ENCODE data around the gene SLC6A11. TPM values are rescaled to one million over a fixed set of nuclear protein-coding genes. Genes with fewer than 3 reads are reported as not detected.
A peak's percentile ranks its signal among the peaks of the same experiment; 100 is the strongest.

SLC6A11 gene
- total RNA-seq, 6 experiments from 2014 or later = 0.05 TPM; not detected in 5

DNA sequence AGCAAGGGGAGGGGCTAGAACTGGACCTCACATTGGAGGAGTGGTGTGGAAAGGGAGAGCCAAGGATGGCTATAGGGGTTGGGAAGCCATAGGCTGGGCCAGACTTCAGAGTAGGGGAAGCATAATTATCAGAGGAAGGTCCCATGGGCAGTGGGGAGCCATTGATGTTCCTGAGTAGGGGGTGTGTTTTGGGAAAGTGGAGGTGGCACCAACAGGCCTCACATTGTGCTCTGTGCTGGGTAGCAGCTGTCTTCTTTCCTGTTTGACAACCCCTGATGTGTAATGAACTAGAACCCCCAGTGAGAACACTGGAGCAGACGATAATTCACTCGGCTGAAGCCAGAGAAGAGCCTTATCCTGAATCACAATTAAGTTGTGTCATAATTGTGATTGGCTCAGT, 41.2 kb downstream of the SLC6A11 start:
- DNase-seq = no peak
- H3K27ac Mint-ChIP-seq = no peak overlapping the region
- H3K4me3 Mint-ChIP-seq = no peak overlapping the region
- no peaks in the 10 kb centered on the region for H3K9me3 Mint-ChIP-seq
- no peaks in the 10 kb centered on the region for H3K36me3 Mint-ChIP-seq (ENCODE audit: low read depth)
- TF ChIP-seq, protein P1, sequence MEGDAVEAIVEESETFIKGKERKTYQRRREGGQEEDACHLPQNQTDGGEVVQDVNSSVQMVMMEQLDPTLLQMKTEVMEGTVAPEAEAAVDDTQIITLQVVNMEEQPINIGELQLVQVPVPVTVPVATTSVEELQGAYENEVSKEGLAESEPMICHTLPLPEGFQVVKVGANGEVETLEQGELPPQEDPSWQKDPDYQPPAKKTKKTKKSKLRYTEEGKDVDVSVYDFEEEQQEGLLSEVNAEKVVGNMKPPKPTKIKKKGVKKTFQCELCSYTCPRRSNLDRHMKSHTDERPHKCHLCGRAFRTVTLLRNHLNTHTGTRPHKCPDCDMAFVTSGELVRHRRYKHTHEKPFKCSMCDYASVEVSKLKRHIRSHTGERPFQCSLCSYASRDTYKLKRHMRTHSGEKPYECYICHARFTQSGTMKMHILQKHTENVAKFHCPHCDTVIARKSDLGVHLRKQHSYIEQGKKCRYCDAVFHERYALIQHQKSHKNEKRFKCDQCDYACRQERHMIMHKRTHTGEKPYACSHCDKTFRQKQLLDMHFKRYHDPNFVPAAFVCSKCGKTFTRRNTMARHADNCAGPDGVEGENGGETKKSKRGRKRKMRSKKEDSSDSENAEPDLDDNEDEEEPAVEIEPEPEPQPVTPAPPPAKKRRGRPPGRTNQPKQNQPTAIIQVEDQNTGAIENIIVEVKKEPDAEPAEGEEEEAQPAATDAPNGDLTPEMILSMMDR (IDR thresholded peaks at IDR 0.05) = no peak
- H3K4me1 Mint-ChIP-seq (ENCODE audit: low read depth) = no peaks in the 10 kb centered on the region
- H3K27me3 Mint-ChIP-seq (ENCODE audit: insufficient read depth) = peaks cover 31% of the 10 kb centered on the region

DNA sequence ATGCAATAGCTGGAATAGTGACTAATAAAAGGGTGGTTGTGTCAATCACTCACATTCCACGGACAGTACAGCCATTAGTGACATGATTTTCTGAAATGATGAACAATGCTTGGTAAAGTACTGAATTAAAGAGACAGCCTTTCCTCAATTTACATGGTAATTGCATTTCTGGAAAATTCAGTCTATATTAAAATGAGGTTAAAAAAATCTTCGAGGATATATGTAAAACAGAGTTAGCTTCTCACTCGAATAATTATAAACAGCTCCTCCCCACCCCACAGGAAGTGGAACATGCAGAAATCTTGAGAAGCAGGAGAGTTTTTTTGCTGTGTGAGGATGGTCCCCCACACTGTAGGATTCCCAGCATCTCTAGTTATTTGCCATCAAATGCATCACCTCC, 42.1 kb downstream of the SLC6A11 start:
- DNase-seq = no peak
- Mint-ChIP-seq H3K27me3 (ENCODE audit: insufficient read depth) (peaks cover 24% of the 10 kb centered on the region), H3K27ac (no peak overlapping the region), H3K4me3 (no peak overlapping the region), H3K4me1 (ENCODE audit: low read depth) (no peaks in the 10 kb centered on the region), H3K36me3 (ENCODE audit: low read depth) (no peaks in the 10 kb centered on the region), H3K9me3 (no peaks in the 10 kb centered on the region)
- TF ChIP-seq, protein P1 (IDR thresholded peaks at IDR 0.05) = no peak

DNA sequence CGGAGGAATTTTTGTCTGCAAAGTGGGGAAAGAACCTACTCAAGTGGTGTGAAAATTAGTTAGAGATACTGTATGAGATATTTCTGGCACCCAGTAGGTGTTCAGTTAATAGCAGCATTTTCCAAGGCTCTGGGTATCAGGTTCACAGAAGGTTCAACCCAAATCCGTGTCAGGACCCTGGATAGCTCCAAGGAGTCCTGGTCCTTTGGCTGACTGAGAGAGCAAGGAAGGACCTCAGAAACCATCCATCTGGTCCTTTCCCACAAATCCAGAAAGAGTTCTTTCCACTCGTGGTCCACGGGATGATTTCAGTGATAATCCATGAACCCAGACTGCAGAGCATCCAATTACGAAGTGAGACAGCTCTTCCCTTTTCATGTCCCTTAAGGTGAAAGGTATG, 51.4 kb downstream of the SLC6A11 start:
- DNase-seq = peak; percentile 9
- Mint-ChIP-seq H3K27me3 (ENCODE audit: insufficient read depth) (peaks cover 9% of the 10 kb centered on the region), H3K4me3 (no peak overlapping the region), H3K4me1 (ENCODE audit: low read depth) (no peaks in the 10 kb centered on the region), H3K27ac (no peak overlapping the region), H3K9me3 (no peaks in the 10 kb centered on the region; the same call in 1 of the 2 replicates), H3K36me3 (ENCODE audit: low read depth) (no peaks in the 10 kb centered on the region)
- TF ChIP-seq, protein P1 (IDR thresholded peaks at IDR 0.05) = no peak

DNA sequence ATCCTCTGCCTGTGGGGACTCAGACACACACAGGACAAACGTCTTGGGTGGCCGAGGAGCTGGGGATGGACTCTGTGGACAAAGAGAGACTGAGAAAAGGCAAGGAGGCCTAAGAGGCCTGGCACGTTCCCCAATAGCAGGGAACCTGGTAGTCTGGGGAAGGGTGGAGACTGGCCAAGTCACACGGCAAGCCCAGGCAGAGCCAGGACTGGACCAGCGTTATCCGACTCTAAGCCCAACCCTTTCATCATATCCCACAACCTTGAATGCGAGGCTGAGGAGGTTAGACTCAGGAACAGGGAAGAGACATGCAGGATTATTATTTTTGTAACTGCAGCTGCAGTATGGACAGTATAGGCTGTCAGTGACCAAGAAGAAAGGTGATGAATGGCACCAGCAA, 53.4 kb downstream of the SLC6A11 start:
- DNase-seq = no peak
- no peak overlapping the region for H3K27ac Mint-ChIP-seq
- peaks cover 5% of the 10 kb centered on the region for H3K27me3 Mint-ChIP-seq (ENCODE audit: insufficient read depth)
- no peaks in the 10 kb centered on the region for H3K36me3 Mint-ChIP-seq (ENCODE audit: low read depth)
- no peak overlapping the region for H3K4me3 Mint-ChIP-seq
- TF ChIP-seq, protein P1 (IDR thresholded peaks at IDR 0.05) = no peak
- no peaks in the 10 kb centered on the region; the same call in 1 of the 2 replicates for H3K9me3 Mint-ChIP-seq
- no peaks in the 10 kb centered on the region for H3K4me1 Mint-ChIP-seq (ENCODE audit: low read depth)

DNA sequence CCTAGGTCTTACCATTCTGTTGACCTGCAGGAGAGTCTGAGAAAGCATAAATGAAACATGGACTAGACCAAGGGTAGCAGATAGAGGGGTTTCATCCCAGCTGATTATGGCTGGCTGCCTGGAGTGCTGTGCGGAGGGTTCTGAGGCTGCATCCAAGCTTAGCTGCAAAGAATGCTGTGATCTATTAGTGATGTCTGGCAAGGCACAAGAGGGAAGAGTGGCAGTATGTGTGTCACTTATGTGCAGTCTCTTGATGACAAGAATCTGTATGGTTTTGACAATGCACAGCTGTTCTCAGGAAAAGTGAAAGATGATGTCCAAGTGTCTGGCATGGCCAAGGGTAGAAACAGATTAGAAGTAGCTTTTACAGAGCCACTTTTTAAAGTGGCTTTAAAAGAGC, 54.3 kb downstream of the SLC6A11 start:
- TF ChIP-seq, protein P1 (IDR thresholded peaks at IDR 0.05) = no peak
- no peaks in the 10 kb centered on the region; the same call in 1 of the 2 replicates for H3K9me3 Mint-ChIP-seq
- H3K27ac Mint-ChIP-seq = no peak overlapping the region
- no peaks in the 10 kb centered on the region for H3K4me1 Mint-ChIP-seq (ENCODE audit: low read depth)
- no peak overlapping the region for H3K4me3 Mint-ChIP-seq
- no peak for DNase-seq
- H3K36me3 Mint-ChIP-seq (ENCODE audit: low read depth) = no peaks in the 10 kb centered on the region
- peaks cover 2% of the 10 kb centered on the region for H3K27me3 Mint-ChIP-seq (ENCODE audit: insufficient read depth)

DNA sequence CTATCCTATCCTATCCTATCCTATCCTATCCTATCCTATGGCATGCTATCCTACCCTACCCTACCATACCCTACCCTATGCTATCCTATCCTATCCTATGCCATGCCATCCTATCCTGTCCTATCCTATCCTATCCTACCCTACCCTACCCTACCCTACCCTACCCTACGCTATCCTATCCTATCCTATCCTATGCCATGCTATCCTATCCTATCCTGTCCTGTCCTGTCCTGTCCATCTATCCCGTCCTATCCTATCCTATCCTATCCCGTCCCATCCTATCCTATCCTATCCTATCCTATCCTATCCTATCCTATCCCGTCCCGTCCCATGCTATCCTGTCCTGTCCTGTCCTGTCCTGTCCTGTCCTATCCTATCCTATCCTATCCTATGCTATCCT, 57.4 kb downstream of the SLC6A11 start:
- TF ChIP-seq, protein P1 (IDR thresholded peaks at IDR 0.05) = no peak
- H3K36me3 Mint-ChIP-seq (ENCODE audit: low read depth) = no peaks in the 10 kb centered on the region
- no peak for DNase-seq
- no peak overlapping the region for H3K4me3 Mint-ChIP-seq
- peaks cover 8% of the 10 kb centered on the region for H3K27me3 Mint-ChIP-seq (ENCODE audit: insufficient read depth)
- H3K9me3 Mint-ChIP-seq = no peaks in the 10 kb centered on the region; the same call in 1 of the 2 replicates
- H3K4me1 Mint-ChIP-seq (ENCODE audit: low read depth) = no peaks in the 10 kb centered on the region
- H3K27ac Mint-ChIP-seq = no peak overlapping the region
